Stimulated activated CD8-positive, alpha-beta memory T cell treated with anti-CD3 and anti-CD28 coated beads, Interleukin-12 subunit alpha, Interleukin-12 subunit beta, amount 100 ng/mL, for 24 hours (primary cell): Measurements from ENCODE around the gene RASL12.
"Not testable (repeated sequence)": the region's sequence is repeated elsewhere in the genome, so short reads cannot be mapped to it uniquely, and the experiment has no call there.

Experiments
- DNase-seq: peaks from one replicate; pipeline ENCODE4 v3.0.0-alpha.2; 2020; ENCODE audit errors: extremely low read depth

Gene RASL12

DNA sequence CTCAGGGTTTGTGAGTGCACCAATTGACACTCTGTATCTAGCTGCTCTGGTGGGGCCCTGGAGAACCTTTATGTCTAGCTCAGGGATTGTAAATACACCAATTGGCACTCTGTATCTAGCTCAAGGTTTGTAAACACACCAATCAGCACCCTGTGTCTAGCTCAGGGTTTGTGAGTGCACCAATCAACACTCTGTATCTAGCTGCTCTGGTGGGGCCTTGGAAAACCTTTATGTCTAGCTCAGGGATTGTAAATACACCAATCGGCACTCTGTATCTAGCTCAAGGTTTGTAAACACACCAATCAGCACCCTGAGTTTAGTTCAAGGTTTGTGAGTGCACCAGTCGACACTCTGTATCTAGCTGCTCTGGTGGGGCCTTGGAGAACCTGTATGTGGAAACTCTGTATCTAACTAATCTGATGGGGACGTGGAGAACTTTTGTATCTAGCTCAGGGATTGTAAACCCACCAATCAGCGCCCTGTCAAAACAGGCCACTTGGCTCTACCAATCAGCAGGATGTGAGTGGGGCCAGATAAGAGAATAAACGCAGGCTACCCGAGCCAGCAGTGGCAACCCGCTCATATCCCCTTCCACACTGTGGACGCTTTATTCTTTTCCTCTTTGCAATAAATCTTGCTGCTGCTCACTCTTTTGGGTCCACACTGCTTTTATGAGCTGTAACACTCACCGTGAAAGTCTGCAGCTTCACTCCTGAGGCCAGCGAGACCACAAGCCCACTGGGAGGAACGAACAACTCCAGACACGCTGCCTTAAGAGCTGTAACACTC, 8.0 kb upstream of the RASL12 start:
- DNase-seq = not testable (repeated sequence)

DNA sequence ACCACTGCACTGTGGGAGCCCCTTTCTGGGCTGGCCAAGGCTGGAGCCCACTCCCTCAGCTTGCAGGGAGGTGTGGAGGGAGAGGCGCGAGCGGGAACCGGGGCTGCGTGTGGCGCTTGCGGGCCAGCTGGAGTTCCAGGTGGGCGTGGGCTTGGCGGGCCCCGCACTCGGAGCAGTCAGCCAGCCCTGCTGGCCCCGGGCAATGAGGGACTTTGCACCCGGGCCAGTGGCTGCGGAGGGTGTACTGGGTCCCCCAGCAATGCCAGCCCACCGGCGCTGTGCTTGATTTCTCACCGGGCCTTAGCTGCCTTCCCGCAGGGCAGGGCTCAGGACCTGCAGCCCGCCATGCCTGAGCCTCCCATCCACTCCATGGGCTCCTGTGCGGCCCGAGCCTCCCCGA, 7.2 kb upstream of the RASL12 start:
- not testable (repeated sequence) for DNase-seq

DNA sequence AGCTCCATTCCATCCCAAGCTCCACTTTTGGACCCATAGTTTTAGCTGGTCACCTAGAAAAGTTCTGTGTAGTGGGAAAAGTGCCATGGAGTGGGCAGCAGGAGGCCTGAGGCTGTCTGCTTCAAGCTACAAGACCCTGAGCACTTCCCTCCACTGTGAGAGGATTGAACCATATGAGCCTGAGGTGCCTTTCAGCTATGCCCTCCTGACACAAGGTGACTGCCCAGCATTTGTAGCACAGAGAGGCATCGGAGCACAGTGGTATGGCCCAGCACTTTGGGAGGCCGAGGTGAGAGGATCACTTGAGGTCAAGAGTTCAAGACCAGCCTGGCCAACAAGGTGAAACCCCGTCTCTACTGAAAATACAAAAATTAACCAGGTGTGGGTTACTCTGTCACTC, 4.8 kb upstream of the RASL12 start:
- no peak for DNase-seq

DNA sequence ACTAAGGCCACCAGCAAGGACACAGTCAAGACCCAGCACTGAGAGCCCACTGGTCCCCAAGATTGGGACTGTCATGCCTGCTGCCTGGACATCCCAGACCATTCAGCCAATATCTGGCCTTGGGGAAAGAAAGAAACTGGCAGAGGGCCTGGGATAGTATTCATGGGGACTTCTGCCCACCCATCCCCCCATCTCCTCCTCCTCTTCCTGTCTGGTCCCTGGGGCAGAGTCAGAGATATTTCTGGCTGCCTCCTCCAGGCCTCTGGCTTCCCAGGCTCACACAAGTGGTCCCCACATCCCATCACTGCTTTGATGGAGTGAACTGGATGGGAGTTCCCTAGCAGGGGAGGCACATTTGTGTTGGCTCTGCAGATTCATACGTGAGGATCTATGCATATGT, 4.2 kb upstream of the RASL12 start:
- no peak for DNase-seq

DNA sequence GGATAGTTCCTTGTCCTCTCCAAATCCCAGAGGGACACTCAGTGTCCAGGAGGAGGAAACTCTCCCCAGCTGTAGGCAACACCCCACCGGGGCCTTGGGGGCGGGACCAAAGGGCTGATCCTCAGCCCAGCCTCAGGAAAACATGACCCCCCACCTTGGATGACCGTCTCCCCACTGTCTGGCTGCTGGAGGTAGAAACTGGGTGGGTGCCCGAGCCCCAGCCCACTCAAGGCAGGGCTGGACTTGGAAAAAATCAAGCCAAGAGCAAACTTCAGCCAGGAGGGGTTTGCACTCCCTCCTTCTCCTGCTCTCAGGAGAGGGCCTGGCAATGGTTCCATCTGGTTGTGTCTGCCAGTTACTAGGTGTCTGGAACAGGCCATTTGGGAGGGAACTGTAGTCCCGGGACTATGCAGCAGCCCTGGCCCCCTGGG, 3.6 kb upstream of the RASL12 start:
- no peak for DNase-seq

DNA sequence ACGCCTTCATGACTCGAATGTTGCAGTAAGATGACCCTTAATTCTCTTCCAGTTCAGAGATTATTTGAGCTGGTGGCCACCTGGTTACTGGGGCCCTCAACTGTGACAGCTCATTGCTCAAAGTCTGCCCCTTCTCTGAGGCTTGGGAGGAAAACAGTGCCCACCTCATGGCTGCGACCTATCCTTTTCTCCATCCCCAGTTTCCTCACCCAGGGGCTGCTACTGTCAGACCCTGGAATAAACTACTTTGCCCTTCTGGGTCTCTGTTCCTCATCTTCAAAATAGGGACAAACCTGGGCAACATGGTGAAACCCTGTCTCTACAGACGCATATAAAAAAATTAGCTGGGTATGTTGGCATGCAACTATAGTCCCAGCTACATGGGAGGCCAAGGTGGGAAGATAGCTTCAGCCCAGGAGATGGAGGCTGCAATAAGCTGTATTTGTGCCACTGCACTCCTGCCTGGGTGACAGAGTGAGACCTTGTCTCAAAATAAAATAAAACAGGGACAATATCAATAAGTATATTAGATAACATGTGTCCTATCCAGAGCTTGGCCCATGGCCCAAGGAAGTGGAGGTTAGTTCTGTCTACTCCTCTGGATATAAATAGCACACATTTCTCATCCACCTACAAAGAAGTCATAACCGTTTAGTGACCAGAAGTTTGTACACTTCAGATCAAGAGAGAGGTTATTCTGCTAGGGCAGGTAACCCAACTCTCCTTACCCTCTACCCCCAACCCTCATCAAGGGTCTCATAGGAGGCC, 2.2 kb upstream of the RASL12 start:
- DNase-seq = no peak

DNA sequence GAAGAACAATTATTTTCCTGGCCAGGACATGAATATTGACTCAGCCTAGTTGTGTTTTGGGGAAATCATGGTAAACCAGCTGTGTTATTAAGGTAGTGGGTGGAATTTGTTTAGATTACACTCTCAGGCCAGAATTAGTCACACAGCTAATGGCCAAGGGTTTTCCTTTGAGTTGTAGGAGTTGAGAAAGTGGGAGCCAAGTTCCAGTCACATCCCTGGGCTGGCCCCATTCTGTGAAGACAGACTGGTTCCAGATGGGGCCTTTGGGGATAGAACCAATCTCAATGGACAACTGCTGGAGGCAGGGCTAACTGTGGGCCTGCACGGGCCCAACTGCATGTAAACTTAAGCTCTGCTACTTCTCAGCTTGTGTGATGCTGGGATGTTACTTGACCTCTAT, 1.4 kb upstream of the RASL12 start:
- no peak for DNase-seq

DNA sequence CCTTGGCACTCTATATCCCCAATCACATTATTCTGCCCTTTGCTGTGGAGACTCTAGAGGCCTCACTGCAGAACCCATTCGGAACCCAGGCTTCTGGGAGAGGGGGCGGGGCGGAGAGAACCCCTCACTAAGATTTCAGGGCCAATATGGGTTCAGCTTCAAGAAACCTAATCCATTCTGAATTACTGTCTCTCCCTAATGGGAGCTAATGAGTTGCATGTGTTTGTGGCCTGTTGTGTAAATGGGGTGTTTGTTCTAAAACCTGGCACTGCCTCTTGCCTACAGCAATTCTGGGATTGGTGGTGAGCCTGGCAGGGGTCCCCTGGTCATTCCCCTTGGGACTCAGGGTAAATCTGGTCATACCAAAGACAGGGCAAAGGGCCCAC, 605 bp upstream of the RASL12 start:
- DNase-seq = no peak

DNA sequence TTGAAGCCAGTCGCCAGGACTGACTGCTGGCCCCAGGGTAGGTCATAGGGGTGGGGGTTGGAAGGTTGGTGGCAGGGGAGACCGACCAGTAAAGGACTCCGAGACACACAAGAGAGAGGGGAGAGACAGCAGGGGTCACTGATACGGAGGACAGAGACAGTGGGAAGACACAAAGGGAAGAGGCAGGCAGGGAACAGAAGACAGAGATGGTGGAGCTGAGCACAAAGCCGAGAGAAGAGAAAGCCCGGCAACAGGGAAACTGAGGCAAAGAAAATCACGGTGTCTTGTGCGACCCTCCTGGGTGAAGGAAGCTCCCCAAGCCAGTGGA, 510 bp downstream of the RASL12 start:
- no peak for DNase-seq

DNA sequence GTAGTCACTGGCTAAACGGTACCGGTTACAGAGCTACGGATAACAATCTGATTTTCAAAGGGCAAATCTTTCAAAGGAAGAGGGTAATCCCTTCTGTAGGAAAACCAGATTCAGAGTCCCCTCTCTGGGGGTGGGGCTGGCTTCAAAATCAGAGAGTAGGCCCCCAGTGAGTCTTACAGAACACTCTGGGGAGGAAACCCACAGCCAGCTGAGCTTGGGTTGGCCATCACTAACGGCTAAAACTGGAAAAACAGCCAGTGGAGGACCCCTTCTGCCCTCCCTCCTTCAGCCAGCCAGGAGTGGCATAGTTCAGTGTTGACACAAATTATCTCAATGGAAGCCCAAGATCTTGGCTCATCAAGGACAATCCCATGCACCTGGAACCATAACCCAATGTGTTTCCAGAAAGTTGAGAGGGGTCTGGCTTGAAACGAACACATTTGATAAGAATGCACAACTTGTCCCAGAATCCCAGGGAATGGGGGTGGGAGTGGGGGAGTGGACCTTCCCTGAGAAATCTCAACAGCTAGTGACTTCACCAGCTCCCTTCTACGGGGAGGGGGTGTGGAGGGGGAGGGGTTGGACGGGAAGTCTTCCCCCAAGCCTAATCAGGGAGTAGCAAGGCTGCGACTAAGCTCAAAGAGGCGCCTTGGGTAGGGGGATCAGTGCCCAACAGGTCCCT, 1.0 kb downstream of the RASL12 start:
- DNase-seq = no peak

DNA sequence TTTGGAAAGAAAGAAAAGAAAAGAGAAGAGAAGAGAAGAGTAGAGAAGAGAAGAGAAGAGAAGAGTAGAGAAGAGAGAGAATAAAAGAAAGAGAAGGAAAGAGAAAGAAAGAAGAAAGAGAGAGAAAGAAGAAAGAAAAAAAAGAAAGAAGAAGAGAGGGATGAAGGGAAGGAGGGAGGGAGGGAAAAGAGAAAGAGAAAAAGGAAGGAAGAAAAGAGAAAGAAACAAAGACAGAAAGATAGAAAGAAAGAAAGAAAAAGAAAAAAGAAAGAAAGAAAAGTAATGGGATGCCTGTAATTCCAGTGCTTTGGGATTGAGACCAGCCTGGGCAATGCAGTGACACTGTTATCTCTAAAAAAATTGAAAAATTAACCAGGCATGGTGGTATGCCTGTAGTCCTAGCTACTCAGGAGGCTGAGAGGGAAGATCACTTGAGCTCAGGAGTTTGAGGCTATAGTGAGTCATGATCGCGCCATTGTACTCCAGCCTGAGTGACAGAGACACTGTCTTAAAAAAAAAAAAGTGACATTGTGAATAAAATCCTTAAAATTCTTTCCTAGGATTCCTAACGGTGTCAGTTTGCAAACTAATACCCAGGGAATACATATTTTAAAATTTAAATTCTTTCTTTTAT, 1.7 kb downstream of the RASL12 start:
- no peak for DNase-seq

DNA sequence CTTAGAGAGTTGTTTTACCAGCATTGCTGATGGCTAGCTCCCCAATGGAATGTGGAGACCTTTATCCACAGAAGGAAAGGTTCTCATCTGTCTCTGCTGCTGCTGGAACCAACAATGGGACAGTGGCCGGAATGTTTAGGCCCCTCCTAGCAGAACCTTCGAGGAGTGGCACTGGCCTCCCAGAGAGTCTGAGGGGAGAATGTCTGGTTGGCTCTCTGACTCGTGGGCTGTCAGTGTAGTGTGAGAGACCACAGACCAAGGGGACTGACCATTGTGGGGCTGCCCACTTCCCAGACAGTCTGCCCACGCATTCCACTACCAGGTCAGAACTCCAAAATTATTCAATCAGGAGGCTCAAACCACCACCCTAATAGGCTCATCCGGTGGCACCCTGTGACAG, 5.1 kb downstream of the RASL12 start:
- no peak for DNase-seq

DNA sequence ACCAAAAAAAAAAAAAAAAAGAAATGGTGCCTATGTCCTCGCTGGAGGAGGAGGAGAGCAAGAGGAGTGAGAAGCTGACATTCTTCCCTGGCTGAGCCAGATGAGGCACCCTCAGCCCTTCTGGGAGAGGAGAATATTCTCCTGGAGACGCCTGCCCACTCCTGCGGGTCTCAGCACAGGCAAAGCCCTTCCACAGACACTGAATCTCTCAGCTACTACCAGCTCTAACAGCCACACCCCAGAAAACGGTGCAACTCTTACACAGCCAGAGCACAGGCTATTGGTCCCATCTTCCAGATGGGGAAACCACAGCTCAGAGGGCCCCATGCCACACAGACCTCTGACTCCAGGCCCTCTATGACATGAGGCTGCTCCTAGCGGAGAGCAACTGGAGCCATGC, 5.7 kb downstream of the RASL12 start:
- no peak for DNase-seq

DNA sequence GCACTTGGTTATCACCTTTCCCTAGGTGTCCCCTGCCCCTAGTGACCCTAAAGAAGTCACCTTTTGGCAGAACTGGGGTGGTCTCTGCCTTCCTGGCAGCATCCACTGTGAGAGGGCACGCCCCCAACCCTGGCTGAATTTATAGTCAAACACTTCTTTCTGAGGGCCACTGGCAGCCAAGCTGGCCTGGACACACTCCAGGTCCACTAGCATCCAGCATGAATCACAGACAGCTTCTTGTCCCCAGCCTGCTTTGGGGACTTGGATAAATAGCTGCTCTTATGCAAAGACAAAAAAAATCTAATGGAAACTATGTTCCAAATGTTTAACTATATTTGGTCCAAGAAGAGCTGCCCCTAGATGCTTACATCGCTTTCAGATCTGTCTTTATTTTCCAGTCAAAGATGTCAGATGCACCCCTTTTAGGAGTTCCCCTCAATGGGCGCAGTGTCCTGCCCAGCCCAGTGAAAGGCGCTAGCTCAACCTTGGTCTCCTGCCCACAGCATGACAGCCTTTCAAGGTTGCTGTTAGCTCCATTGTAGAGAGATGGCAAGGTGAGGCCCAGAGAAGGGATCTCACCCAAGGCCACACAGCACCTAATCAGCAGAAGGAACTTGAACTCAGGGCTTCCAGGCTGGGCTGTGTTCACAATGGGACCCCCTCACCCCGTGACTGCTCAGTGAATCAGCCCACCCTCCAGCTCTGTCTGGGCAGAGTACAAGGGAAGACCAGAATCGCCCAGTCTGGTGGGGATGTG, 7.0 kb downstream of the RASL12 start:
- DNase-seq = no peak

DNA sequence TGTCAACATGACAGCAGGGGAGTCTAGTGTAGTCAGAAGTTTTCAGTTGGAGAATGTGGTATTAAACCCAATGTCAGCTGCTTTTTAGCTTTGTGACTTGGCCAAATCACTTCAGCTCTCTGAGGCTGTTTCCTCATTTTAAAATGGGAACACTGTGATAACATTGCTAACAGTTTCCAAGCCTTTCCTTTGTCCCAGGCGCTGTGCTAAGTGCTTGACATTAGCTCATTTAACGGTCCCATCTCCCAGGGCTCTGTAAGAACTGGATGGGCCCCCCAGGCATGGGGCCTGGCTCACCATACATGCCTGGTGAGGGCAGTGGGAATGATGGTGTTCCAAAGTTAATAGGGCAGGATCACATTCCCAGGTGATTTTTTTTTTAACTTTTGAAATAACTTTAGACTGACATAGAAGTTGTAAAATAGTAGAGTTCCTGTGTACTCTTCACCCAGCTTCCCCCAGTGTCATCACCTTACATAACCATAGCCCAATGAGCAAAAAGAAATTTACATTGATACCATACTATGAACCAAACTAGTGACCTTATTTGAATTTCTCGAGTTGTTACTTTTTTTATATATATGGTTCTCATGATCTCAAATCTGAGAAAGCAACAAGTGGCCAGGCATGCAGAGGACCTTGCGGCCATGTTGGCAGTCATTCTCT, 7.7 kb downstream of the RASL12 start:
- DNase-seq = no peak

DNA sequence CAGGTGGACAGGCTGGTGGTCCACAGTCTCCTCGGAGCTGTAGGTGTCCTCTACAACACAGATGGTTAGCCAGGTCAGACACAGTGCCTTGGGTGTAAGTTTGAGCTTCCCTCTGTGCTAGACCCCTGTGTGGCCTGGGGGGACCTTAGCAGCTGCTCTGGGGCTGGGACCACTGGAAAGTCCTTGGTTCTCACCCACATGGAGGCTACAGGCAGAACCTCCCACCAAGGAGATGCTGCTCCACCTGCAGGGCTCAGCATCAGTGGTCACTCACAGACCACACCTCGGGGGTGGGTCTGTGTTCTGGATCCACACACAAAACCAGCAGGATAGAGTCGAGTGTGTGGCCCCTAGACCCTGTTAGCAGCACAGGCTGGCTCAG, 8.4 kb downstream of the RASL12 start:
- no peak for DNase-seq

DNA sequence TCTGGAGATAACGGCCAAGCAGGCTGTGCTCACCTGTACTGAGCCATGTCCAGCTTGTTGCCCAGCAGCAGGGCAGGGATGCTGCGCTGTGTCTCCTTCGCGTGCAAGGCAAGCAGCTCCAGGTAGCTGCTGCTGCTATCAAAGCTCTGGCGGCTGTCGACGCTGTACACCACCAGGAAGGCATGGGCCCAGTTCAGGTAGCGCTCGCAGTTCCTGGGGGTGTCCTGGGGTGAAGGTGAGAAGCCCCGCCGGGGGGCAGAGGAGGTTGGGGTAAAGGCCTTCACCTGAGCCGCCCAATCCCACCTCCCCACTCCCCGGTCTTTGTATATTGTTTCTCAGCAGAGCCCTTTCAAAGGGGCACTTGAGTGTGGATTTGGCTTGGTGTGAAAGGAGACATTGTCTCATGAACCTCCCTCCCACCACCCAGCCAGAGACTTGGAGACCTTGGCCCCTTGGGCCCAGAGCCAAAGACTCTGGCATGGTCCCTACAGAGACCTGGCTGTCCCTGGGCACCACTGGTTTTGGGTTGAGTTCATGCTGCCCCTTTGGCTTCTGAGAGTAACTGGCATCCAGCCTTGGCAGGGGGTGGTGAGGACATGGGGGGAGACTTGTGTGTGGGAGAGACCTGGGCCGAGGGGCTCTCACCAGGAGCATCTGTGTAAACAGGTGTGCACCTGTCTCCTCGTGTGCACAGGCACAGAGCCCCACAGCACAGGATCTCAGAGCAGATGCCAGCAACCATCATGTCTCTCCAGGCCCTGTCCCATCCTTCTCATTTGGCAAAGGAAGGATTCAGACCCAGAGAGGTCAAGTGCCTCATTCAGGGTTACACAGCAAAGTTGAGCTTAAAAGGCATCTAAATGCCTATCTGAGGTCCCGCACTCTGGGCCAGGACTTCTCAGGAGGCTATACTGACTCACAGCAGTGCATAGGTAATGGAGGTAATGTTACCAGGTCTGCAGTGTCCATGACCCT, 9.1 kb downstream of the RASL12 start:
- no peak for DNase-seq

DNA sequence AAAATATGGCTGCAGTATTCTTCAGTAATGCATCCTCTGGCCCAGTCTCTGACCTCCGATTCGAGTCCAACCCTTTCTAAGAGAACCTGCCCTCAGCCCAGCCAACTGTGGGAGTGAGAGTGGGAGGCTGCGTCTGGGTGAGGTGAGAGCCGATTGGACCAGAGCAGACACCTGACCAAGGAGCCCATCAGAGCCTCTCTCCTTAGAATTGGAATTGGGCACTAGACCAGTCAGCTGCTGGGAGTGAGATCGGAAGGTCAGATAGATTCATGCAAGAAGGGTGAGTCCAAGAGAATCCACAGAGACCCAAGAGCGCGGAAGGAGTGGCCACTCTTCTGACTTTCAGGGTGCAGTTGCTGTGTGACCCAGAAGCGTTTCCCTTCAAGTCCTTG, 10.2 kb downstream of the RASL12 start:
- DNase-seq = no peak

DNA sequence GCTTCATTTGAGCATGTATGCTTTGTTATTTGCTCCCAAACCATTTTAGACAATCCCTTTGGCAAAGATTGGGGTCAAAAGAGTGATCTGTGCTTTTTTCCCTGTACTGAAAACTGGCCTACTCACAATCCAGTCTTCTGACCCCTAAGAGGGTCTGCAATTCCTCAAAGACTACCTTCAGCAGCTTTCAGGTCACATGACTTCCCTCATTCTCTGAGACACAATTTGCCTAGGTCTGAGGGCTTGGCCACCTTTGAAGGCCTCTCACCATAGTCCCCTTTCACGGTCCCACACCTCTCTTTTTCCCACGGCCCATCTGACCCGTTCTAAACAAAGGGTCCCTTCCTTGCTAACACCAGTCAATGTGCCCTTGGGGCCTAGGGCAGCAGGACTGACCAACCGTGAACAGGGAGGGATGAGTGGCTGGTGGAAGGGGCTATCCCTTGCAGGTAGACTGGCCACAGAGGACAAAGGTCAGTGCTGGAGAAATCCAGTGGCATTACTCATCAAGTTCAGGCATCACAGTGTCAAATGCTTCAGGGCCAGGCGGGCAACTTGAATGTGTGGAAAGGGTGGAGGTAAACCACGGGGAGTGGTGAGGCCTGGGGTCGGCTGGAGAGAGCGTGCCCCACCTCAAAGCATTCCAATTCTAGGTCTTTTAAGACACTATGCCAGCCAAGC, 10.8 kb downstream of the RASL12 start:
- DNase-seq = no peak
